GM10266 (cell line): Measurements from ENCODE around the gene THOC6.
"Not testable (repeated sequence)": the region's sequence is repeated elsewhere in the genome, so short reads cannot be mapped to it uniquely, and the experiment has no call there.

Experiments used
- DNase-seq: peaks from one replicate; pipeline ENCODE4 v3.0.0; 2012; ENCODE audit errors: extremely low spot score
- CTCF ChIP-seq: IDR thresholded peaks from 2 replicates; pipeline ENCODE4 v1.5.1; 2012; ENCODE audit warnings: mild to moderate bottlenecking, low read depth; ENCODE audit not compliant: control insufficient read depth, insufficient read depth; ENCODE audit errors: missing control alignments

THOC6 gene

GRCh38 chr16:3074860-3075522 lies 51.2 kb downstream of the THOC6 start:
- peak; percentile 74 for DNase-seq
- TF ChIP-seq CTCF: no peak

- DNase-seq: no peak
- no peak for TF ChIP-seq CTCF
Measured at GRCh38 chr16:3075523-3075915, 51.7 kb downstream of the THOC6 start.

- DNase-seq: not testable (repeated sequence)
Measured at GRCh38 chr16:3075946-3076345, 52.1 kb downstream of the THOC6 start.

- DNase-seq: no peak
- TF ChIP-seq CTCF: peak; percentile 24
Measured at GRCh38 chr16:3076577-3076976, 52.7 kb downstream of the THOC6 start.
